K562 (cell line): ENCODE measurements around the gene FGFBP3. TPM values are rescaled to one million over a fixed set of nuclear protein-coding genes. Genes with fewer than 3 reads are reported as not detected.

Source experiments
- CBFA2T2 ChIP-seq: fragments of 450-650 bp; conservative IDR thresholded peaks from 2 replicates; pipeline ENCODE4 v1.6.1; 2017; ENCODE audit warnings: mild to moderate bottlenecking
- CHD1 ChIP-seq: fragments of 200-600 bp; sonication (generic); IDR thresholded peaks from one replicate; pipeline ENCODE4 v1.6.1; 2012; ENCODE audit warnings: mild to moderate bottlenecking, moderate library complexity, low read length, inconsistent platforms
- FOXA1 ChIP-seq: fragments of 450-650 bp; IDR thresholded peaks from 2 replicates; pipeline ENCODE4 v1.6.1; 2016; ENCODE audit warnings: mild to moderate bottlenecking, borderline replicate concordance
- FOXM1 ChIP-seq, 2 experiments: fragments of 450-650 bp in 1 of 2; sonication (generic) in 1 of 2; formaldehyde crosslinking in 1 of 2; IDR thresholded peaks; 2 replicates each; pipeline versions ENCODE4 v1.6.1 to v1.9.0; 2017 to 2022; ENCODE audit warnings: low read depth in 2 of 2, mild to moderate bottlenecking in 2 of 2, missing genetic modification reagents in 1 of 2, moderate library complexity in 1 of 2
- HDAC1 ChIP-seq, 2 experiments: fragments of 450-650 bp; IDR thresholded peaks; 2 replicates each; pipeline ENCODE4 v1.6.1; 2016 to 2017; ENCODE audit warnings: inconsistent platforms in 1 of 2, mild to moderate bottlenecking in 1 of 2, moderate library complexity in 1 of 2
- HSF4 ChIP-seq: fragments of 250-450 bp; sonication (Bioruptor Pico); IDR thresholded peaks from 2 replicates; pipeline ENCODE4 v2.1.2; 2022; ENCODE audit warnings: mild to moderate bottlenecking, moderate library complexity, borderline replicate concordance
- JUN ChIP-seq, 2 experiments: sonication (generic) in 1 of 2; formaldehyde crosslinking in 1 of 2; IDR thresholded peaks; 2 replicates each; pipeline versions ENCODE4 v1.6.1 to v1.8.0; 2012 to 2022; ENCODE audit warnings: borderline replicate concordance in 2 of 2, mild to moderate bottlenecking in 2 of 2, improper control_type of control experiment in 1 of 2, low read depth in 1 of 2, low read length in 1 of 2, missing genetic modification reagents in 1 of 2
- NELFE ChIP-seq: IDR thresholded peaks from 2 replicates; pipeline ENCODE4 v1.6.1; 2011; ENCODE audit warnings: mild to moderate bottlenecking; ENCODE audit not compliant: insufficient read depth, insufficient read length
- POLR2H ChIP-seq: IDR thresholded peaks from 2 replicates; pipeline ENCODE4 v1.6.1; 2016; ENCODE audit warnings: missing genetic modification characterization, low read depth, mild to moderate bottlenecking, control low read depth, missing compliant biosample characterization, moderate library complexity
- PPARD ChIP-seq: fragments of 250-450 bp; sonication (Bioruptor Pico); IDR thresholded peaks from 2 replicates; pipeline ENCODE4 v1.8.0; 2022; ENCODE audit warnings: inconsistent platforms, mild to moderate bottlenecking, moderate library complexity
- SIN3B ChIP-seq: fragments of 450-650 bp; IDR thresholded peaks from 2 replicates; pipeline ENCODE4 v1.6.1; 2017; ENCODE audit warnings: low read depth, mild to moderate bottlenecking, moderate library complexity
- SMARCC2 ChIP-seq: fragments of 450-650 bp; IDR thresholded peaks from 2 replicates; pipeline ENCODE4 v1.6.1; 2017; ENCODE audit warnings: antibody characterized with exemption, moderate library complexity, mild to moderate bottlenecking, low read depth
- SRF ChIP-seq, 2 experiments: fragments of 250-450, 450-650 bp in 1 of 2; sonication (Bioruptor Pico) in 1 of 2; sonication (generic) in 1 of 2; formaldehyde crosslinking; IDR thresholded peaks; 2 replicates each; pipeline versions ENCODE4 v1.5.0 to v1.5.1; 2020 to 2022; ENCODE audit warnings: mild to moderate bottlenecking in 1 of 2, missing genetic modification reagents in 1 of 2
- TAL1 ChIP-seq: fragments of 450-650 bp; IDR thresholded peaks from 2 replicates; pipeline ENCODE4 v1.6.1; 2016; ENCODE audit warnings: mild to moderate bottlenecking
- YY1 ChIP-seq, 3 experiments: IDR thresholded peaks; 2 replicates each; pipeline ENCODE4 v1.6.1; 2011; ENCODE audit warnings: low read length in 2 of 3, mild to moderate bottlenecking in 2 of 3, moderate library complexity in 2 of 3, borderline replicate concordance in 1 of 3, control low read depth in 1 of 3, low read depth in 1 of 3; ENCODE audit not compliant: insufficient read depth in 3 of 3, insufficient replicate concordance in 2 of 3, control insufficient read depth in 1 of 3, insufficient read length in 1 of 3; ENCODE audit errors: extremely low read depth in 1 of 3
- ZNF253 ChIP-seq: fragments of 250-450 bp; sonication (Bioruptor Pico); conservative IDR thresholded peaks from 2 replicates; pipeline ENCODE4 v1.6.1; 2021; ENCODE audit warnings: mild to moderate bottlenecking
- ZNF274 ChIP-seq: IDR thresholded peaks from 2 replicates; pipeline ENCODE4 v1.6.1; 2011; ENCODE audit warnings: low read depth, mild to moderate bottlenecking, low read length, moderate library complexity, borderline replicate concordance
- ZNF280A ChIP-seq: fragments of 450-650 bp; IDR thresholded peaks from 2 replicates; pipeline ENCODE4 v1.6.1; 2018; ENCODE audit warnings: mild to moderate bottlenecking, low read depth; ENCODE audit not compliant: partially characterized antibody
- ZNF354B ChIP-seq: fragments of 250-450 bp; sonication (Bioruptor Pico); IDR thresholded peaks from 2 replicates; pipeline ENCODE4 v1.4.0; 2020
- ZNF408 ChIP-seq: fragments of 250-450 bp; sonication (Bioruptor Pico); IDR thresholded peaks from 2 replicates; pipeline ENCODE4 v1.4.0; 2020; ENCODE audit warnings: low read depth, mild to moderate bottlenecking, moderate library complexity
- ZNF551 ChIP-seq: fragments of 250-450 bp; sonication (Bioruptor Pico); IDR thresholded peaks from 2 replicates; pipeline ENCODE4 v1.5.0; 2021; ENCODE audit warnings: mild to moderate bottlenecking, moderate library complexity
- ZNF644 ChIP-seq: fragments of 200-800 bp; sonication (Bioruptor generic); IDR thresholded peaks from 2 replicates; pipeline ENCODE4 v1.6.1; 2016; ENCODE audit warnings: low read depth, missing genetic modification characterization, missing compliant biosample characterization
- polyA plus RNA-seq, 8 experiments: library from polyadenylated mRNA; depleted of rRNA in 4 of 8; stranded (reverse) in 5 of 8; unstranded in 3 of 8; fragments of >200 nt; fragmentation: Nextera tagmentation in 2 of 8; fragmentation: Illumina TruSeq in 1 of 8; extraction: Ambion mirVana in 2 of 8; extraction: Trizol in 1 of 8; gene quantifications; 2 replicates each; pipeline versions ENCODE4 v1.2.1 to v1.2.3, GENCODE V29; 2011 to 2014; ENCODE audit warnings: inconsistent platforms in 1 of 8, missing spikeins in 1 of 8
- total RNA-seq, 7 experiments: library from RNA; depleted of rRNA in 6 of 7; stranded (reverse); fragments of >200 nt in 6 of 7; fragmentation: Illumina TruSeq in 2 of 7; extraction: Trizol in 2 of 7; gene quantifications; 2 replicates each; pipeline versions ENCODE4 v1.2.1 to v1.2.3, GENCODE V29; 2011 to 2021; ENCODE audit warnings: low replicate concordance in 1 of 7
- TF ChIP-seq, protein P1 (sequence below): fragments of 250-450 bp; sonication (Bioruptor Pico); IDR thresholded peaks from 2 replicates; pipeline ENCODE4 v1.9.0; 2021; ENCODE audit warnings: mild to moderate bottlenecking
- TF ChIP-seq, protein P2 (sequence below), 2 experiments: fragments of 450-650 bp in 1 of 2; sonication (generic) in 1 of 2; formaldehyde crosslinking in 1 of 2; IDR thresholded peaks in 1 of 2; conservative IDR thresholded peaks in 1 of 2; 2 replicates each; pipeline versions ENCODE4 v1.6.1 to v1.8.1; 2016 to 2023; ENCODE audit warnings: mild to moderate bottlenecking in 2 of 2, moderate library complexity in 2 of 2, inconsistent platforms in 1 of 2, missing genetic modification reagents in 1 of 2

Gene FGFBP3
- total and polyA plus RNA-seq, 9 of the 15 experiments (the other 6 are each of a cell fraction or from before 2014, with no cell fraction given) = 0.58 to 3.0 (median 1.5) TPM

GRCh38 chr10:91923371-91924211 lies 14.3 kb upstream of the FGFBP3 start, which contains the start of gene BTAF1 (continued):
- TF ChIP-seq PPARD (CRISPR knock-in tag) (no peak), YY1 (IDR thresholded peaks at IDR 0.05; ENCODE audit: borderline replicate concordance in 1 of 3, control insufficient read depth in 1 of 3, extremely low read depth in 1 of 3, insufficient read depth in 3 of 3, insufficient read length in 1 of 3, insufficient replicate concordance in 2 of 3, low read depth in 1 of 3, low read length in 2 of 3) (peak in 2 of 3 experiments; percentile 45 to 47), CBFA2T2 (no peak), HDAC1 (IDR thresholded peaks at IDR 0.05) (peak in 1 of 2 experiments; percentile 67; a peak in 2 of 4 replicates), ZNF408 (no peak), SIN3B (peak; percentile 88), NELFE (no peak), ZNF253 (CRISPR knock-in tag) (no peak), FOXA1 (no peak), FOXM1 (IDR thresholded peaks at IDR 0.05; ENCODE audit: low read depth) (no peak), FOXM1 (CRISPR knock-in tag; IDR thresholded peaks at IDR 0.05; ENCODE audit: low read depth) (no peak), ZNF644 (tag) (no peak), TAL1 (no peak), ZNF551 (no peak), ZNF354B (CRISPR knock-in tag) (no peak), POLR2H (tag) (peak; percentile 83), ZNF280A (no peak), SMARCC2 (no peak), JUN (IDR thresholded peaks at IDR 0.05; ENCODE audit: borderline replicate concordance, low read depth, low read length) (0 out of 2 replicates have a peak, but pooled peaks have one; percentile 17), JUN (CRISPR knock-in tag; IDR thresholded peaks at IDR 0.05; ENCODE audit: borderline replicate concordance) (peak; percentile 82; the same call in 1 of the 2 replicates), CHD1 (peak; percentile 48), HSF4 (CRISPR knock-in tag) (no peak), ZNF274 (no peak), SRF (CRISPR knock-in tag; IDR thresholded peaks at IDR 0.05) (no peak)
- TF ChIP-seq, protein P1, sequence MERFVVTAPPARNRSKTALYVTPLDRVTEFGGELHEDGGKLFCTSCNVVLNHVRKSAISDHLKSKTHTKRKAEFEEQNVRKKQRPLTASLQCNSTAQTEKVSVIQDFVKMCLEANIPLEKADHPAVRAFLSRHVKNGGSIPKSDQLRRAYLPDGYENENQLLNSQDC (CRISPR knock-in tag) = no peak
- TF ChIP-seq, protein P2, sequence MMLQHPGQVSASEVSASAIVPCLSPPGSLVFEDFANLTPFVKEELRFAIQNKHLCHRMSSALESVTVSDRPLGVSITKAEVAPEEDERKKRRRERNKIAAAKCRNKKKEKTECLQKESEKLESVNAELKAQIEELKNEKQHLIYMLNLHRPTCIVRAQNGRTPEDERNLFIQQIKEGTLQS (IDR thresholded peaks at IDR 0.05) = peak; percentile 82
- TF ChIP-seq, protein P2 (CRISPR knock-in tag; conservative IDR thresholded peaks at IDR 0.05) = no peak
